GM19328 (cell line): ENCODE measurements around the gene ZNF362.

Source experiments
- ATAC-seq: cut with Tn5 transposase; IDR thresholded peaks from one replicate; pipeline ENCODE4 v1.9.1; 2021; ENCODE audit warnings: mild to moderate bottlenecking, moderate library complexity; ENCODE audit not compliant: unreplicated experiment

ZNF362 gene

DNA sequence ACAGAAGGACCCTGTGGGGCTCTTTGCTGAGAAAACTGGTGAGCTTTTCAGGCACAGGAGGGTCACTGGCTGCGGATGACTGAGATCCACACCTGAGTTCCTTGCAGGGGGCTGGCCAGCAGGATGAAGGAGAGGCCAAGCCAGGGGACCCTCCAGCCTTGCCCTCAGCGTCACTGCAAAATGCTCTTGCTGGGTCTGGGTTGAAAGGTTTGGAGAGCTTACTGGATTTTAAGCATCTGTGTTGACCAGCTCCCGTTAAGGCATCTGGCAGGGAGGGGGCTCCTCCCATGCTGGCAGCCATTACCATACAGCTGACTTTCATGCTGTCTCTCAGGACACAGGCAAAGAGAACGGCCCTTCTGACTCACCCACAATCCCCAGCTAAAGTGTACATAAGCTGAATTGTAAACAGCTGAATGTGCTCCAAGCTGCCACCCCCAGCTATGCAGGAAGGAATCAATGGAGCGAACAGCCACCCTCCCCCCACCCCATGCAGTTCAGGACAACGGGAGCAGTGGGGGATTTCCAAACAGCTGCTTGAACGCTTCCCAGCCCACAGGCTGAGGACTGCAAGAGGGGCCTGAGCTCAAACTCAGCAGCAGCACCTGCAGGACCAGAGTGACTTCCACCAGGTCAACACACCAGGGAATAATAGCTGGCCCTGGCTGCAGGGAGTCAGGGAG lies 85.9 kb downstream of the ZNF362 start:
- ATAC-seq = no peak

DNA sequence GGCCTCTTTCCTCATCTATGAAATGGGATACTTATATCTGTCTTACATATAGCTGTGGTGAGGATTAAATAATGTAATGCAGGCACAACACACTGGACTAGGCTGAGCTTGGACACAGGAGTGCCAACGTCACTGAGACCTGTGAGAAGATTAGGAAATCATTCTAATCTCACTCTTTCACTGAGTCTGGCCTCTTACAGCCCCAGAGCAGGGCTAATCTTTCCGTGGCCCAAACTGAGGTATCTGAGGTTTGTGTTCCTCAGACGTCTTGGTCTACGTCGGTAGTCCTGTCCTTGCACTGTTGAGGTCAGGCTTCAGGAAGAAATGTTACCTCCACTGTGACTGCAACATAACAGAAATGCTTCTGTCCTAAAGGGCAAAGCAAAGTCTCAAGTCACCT lies 87.2 kb downstream of the ZNF362 start:
- no peak for ATAC-seq

DNA sequence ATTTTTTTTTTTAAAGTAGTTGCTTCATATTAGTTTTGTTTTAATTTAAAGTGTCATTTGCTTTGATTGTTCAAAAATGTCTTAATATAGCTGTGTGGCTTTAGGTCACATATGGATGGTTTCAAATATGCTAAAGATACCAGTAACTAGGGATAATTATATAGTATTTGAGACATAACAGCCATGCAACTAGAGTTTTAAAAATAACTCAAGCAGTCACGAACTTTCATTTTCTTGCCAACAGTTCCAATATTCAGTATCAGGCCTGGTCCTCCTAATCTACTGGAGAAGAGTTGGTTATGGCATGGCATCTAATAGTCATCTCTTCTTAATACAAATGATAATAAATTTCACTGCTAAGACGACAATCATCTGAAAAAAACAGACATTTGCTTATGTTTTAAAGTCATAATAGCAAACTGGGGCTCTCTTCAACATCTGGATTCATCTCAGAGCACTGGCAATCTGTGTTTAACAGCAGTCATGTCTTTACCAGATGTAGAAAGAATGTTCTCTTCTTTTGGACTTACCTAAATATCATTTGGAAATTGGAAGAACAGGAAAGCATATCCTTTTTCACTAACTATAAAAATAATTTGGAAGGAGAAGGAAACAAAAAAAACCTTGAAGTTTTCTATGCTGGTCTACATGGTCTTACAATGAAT lies 88.7 kb downstream of the ZNF362 start:
- ATAC-seq = no peak

DNA sequence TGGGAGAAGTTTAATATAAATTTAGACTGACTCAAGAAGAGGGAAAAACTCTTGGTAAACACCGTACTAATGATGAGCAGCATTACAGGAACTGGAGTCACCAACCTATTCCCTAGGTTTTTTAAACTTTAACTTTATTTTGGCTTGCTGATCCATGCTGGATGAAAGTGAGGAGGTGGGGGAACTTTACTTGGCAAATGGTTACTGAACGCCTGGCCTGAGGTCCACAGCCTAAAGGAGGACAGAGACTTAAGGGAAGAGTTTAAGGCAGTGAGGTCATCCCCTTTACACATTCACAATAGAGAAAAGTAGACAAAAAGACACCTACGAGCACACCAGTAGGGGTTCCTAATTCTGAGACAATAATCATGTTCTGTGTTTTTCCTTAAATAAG lies 90.2 kb downstream of the ZNF362 start:
- no peak for ATAC-seq

DNA sequence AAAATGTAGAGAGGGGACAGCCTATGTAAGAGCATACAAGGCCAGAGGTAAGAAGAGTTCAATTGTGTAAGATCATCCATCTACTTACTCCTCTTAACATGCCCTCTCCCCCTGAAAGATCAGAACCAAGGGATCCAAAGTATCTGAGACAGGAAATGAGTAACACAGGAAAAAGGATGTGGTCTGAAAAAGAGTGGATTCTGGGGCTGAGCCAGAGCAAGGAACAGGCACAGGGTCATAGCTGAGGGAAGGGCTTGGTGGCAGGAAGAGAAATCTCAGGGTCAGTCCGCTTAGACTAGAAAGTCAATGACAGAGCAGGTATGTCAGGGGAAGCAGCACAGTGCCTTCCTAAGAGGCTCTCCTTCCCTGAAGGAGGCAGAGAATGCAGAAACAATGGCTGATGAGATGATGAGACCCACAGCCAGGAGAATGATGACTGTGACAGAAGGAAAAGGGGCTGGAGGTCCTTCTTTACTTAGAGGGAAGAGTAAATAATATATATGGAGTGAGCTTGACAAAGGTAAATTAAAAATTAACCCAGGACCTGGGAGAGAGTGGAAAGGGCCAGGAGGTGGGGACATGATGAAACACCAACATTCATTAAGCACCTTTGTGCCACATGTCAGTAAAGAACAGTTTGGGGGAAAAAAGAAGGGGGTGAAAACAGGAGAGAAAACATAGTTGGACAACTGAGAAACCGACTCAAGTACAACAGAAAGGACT lies 90.8 kb downstream of the ZNF362 start:
- no peak for ATAC-seq

DNA sequence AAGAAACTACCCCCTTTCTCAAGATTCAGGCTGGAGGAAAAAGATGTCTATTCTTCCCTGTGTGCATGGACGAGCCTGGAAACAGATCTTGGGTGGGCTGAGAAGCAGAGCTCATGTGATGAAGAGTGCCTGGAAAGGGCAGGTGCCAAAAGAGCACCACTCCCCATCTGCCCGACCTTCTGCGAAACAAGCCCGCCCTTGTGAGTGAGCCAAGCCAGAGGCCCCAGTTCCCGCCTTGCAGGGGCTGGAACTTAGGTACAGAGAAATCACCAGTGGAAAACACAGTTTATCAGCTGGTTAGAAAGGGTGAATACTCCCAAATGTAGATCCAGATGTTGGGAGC lies 91.3 kb downstream of the ZNF362 start:
- ATAC-seq = no peak

DNA sequence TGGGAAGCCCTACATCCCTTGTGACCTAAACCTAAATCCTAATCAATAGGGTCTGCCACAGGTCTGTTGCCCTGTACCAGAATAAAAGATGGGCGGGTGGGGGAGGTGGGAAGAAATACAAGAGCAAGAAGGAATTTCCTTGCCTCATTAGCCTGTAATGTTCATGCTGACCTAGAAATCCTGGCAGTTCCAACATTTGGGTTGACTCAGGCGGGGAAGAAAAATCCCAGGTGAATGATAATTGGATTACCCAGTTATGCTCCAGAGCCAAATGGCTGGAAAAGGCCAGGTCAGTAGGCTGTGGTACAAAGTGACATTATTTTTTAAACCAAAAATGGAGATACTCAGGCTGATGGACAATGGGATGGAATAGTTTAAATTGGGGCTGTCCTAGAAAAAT lies 91.9 kb downstream of the ZNF362 start:
- ATAC-seq = no peak

DNA sequence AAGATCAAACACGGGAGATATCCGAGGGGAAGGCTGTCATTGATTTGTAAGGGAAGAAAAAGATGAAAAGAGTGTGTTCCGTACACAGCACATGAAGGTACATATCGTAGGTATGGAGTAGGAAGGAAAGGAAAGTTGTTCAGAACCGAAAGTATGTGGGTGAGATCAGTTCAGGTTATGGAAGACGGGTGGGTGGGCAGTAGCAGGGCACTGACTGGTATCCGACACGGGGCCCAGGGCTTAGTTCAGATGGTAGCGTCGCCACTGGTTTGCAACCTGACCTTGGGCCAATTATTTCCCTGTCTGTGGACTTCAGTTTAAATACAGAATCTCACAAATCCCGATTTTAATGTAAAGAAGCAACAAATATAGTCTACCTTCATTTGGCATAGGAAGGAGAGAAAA lies 92.4 kb downstream of the ZNF362 start:
- no peak for ATAC-seq

DNA sequence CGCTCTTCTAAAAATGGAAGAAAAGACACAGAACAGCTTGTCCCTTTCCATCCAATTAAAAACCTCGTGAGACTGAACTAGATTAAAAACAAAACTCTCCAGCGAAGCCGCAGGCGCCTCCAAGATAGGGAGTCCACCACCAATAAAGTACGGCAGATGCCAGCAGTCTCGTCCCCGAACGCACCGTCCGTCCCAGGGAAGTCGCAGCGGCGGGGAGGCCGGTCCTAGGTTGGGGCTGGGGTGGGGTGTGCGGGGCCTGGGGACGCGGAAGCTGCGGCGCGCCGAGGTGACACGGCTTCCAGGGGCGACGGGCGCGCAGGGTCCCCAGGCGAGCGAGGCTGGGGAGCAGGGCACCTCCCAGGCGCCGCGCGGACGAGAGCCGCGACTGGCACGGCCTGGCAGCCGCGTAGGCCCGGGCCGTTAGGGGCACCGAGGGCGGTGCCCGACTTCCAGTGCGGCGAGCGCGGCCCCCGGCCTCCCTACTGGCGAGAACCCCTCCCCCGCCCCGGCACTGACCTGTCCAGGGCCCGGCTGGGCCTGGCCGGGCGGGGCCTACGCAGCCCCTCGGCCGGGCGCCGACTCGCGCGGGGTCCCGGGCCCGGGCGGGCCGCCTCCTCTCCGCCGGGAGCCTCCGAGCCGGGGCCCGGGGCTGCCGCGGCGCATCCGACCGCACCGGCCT lies 92.9 kb downstream of the ZNF362 start:
- peak; percentile 33 for ATAC-seq

DNA sequence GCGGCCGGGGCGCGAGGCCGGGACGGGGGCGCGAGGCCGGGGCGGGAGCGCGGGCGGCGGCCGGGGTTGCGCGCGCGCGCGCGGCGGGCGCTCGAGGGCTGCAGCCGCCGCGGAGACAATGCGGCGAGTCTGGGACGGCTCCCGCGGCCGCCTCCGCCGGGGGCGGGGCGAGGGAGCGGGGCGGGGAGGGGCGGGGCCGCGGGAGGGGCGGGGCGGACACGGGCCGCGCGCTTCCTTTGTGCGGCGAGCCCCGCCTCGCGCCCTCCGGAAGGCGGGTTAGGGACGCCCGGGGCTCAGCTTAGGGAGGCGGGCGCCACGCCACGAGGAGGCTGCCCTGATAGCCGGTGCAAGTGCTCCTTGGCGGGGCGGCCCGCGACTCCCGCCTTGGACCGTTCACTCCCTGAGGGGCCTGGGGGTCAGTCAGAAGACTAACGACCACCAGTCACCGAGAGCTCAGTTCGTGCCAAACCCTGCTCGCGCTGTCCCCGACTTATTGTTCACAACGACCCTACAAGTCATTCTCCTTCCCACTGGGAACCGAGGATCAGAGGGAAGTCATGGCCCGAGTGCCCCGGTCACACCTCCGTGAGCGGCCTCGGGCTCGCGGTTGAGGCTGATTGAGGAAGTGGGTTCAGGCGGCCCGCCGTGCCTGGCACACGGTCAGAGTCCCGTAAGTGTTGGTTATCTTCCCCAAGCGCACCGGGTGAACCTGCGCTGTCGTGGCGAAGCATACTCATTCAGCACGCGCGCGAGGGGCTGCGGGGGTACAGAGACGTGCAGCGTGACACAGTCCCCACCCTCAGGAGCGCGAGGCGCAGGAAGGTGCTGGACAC lies 93.7 kb downstream of the ZNF362 start:
- peak; percentile 72 for ATAC-seq
